ENCODE measurements around the gene CACNB2. TPM values are rescaled to one million over a fixed set of nuclear protein-coding genes. Genes with fewer than 3 reads are reported as not detected.

The CACNB2 gene
- total and polyA plus RNA-seq, 2 of the 13 experiments (the other 11 are each of a cell fraction or from before 2014, with no cell fraction given), result not detected

- TF ChIP-seq FOSL2 (CRISPR knock-in tag; IDR thresholded peaks at IDR 0.05) (no peak), RAD21 (CRISPR knock-in tag; IDR thresholded peaks at IDR 0.05) (no peak), ZNF343 (CRISPR knock-in tag; IDR thresholded peaks at IDR 0.05) (no peak), CTCF (CRISPR knock-in tag; IDR thresholded peaks at IDR 0.05) (no peak), HNRNPUL1 (IDR thresholded peaks at IDR 0.05; ENCODE audit: low read depth, low read length) (no peak), DNMT1 (CRISPR knock-in tag; IDR thresholded peaks at IDR 0.05) (no peak), ZNF790 (CRISPR knock-in tag; IDR thresholded peaks at IDR 0.05; ENCODE audit: borderline replicate concordance) (no peak), BATF2 (CRISPR knock-in tag; IDR thresholded peaks at IDR 0.05) (no peak), CENPT (CRISPR knock-in tag; IDR thresholded peaks at IDR 0.05; ENCODE audit: low read depth) (no peak), TCF7L2 (IDR thresholded peaks at IDR 0.05; ENCODE audit: low read depth, low read length) (no peak)
- TF ChIP-seq, protein P1, sequence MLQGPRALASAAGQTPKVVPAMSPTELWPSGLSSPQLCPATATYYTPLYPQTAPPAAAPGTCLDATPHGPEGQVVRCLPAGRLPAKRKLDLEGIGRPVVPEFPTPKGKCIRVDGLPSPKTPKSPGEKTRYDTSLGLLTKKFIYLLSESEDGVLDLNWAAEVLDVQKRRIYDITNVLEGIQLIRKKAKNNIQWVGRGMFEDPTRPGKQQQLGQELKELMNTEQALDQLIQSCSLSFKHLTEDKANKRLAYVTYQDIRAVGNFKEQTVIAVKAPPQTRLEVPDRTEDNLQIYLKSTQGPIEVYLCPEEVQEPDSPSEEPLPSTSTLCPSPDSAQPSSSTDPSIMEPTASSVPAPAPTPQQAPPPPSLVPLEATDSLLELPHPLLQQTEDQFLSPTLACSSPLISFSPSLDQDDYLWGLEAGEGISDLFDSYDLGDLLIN (CRISPR knock-in tag; IDR thresholded peaks at IDR 0.05; ENCODE audit: borderline replicate concordance), result no peak
These were observed 154.4 kb downstream of the CACNB2 start (continued) for GRCh38 chr10:18294633-18295032.
